Breast epithelium (tissue), 4 donors: Measurements from ENCODE around the gene MEMO1. TPM values are rescaled to one million over a fixed set of nuclear protein-coding genes. Genes with fewer than 3 reads are reported as not detected.

Source experiments
- DNase-seq, 2 donors: peaks; one replicate each; pipeline ENCODE4 v3.0.0-alpha.2; 2019; ENCODE audit warnings: low spot score in 2 of 2
- H3K27ac ChIP-seq, 2 donors: fragments of 200-600 bp; sonication (generic) in 1 of 2; one replicate each; pipeline ENCODE4 v1.5.1; 2016 to 2019; ENCODE audit warnings: mild to moderate bottlenecking in 1 of 2
- H3K27me3 ChIP-seq, 2 donors: fragments of 200-600 bp; sonication (generic) in 1 of 2; one replicate each; pipeline versions ENCODE4 v1.5.1 to v1.6.0; 2017 to 2019; ENCODE audit warnings: control low read depth in 1 of 2, mild to moderate bottlenecking in 1 of 2
- H3K36me3 ChIP-seq: fragments of 200-600 bp; one replicate; pipeline ENCODE4 v1.5.1; 2019
- H3K4me1 ChIP-seq, 2 donors: fragments of 200-600 bp; sonication (generic); one replicate each; pipeline ENCODE4 v1.5.1; 2016 to 2019; ENCODE audit warnings: control low read depth in 1 of 2
- H3K4me3 ChIP-seq, 3 donors: fragments of 200-600 bp; sonication (generic); 1 replicate in 2 of 3; 2 replicates in 1 of 3; pipeline ENCODE4 v1.5.1; 2016 to 2019; ENCODE audit warnings: mild to moderate bottlenecking in 3 of 3, moderate library complexity in 2 of 3
- H3K9me3 ChIP-seq, 2 donors: fragments of 200-600 bp; sonication (generic) in 1 of 2; one replicate each; pipeline ENCODE4 v1.5.1; 2016 to 2019; ENCODE audit warnings: control low read depth in 1 of 2
- POLR2A ChIP-seq: fragments of 450-650 bp; IDR thresholded peaks from one replicate; pipeline ENCODE4 v1.6.1; 2016; ENCODE audit warnings: antibody characterized with exemption, mild to moderate bottlenecking, moderate library complexity
- POLR2AphosphoS5 ChIP-seq, 3 donors: sonication (generic); formaldehyde crosslinking; IDR thresholded peaks; one replicate each; pipeline ENCODE4 v1.6.1; 2017; ENCODE audit warnings: antibody characterized with exemption in 3 of 3
- intact Hi-C: fragments of 100-400 bp; cut with DNase I; formaldehyde crosslinking; loops from one replicate; pipeline ENCODE4 v1.15.1; 2023; ENCODE audit warnings: low total_unique reads
- total RNA-seq, 3 donors: library from RNA; depleted of rRNA; stranded (reverse); fragments of >200 nt; gene quantifications; one replicate each; pipeline ENCODE4 v1.1.0, GENCODE V29; 2016
- TF ChIP-seq, protein P1 (sequence below), 3 donors: fragments of 450-650 bp; IDR thresholded peaks; one replicate each; pipeline ENCODE4 v1.5.1; 2016 to 2017; ENCODE audit warnings: antibody characterized with exemption in 3 of 3, mild to moderate bottlenecking in 3 of 3, moderate library complexity in 3 of 3

MEMO1 gene
- total RNA-seq, 3 donors from 2014 or later, result 26.1 to 28.8 (median 26.1) TPM

DNA sequence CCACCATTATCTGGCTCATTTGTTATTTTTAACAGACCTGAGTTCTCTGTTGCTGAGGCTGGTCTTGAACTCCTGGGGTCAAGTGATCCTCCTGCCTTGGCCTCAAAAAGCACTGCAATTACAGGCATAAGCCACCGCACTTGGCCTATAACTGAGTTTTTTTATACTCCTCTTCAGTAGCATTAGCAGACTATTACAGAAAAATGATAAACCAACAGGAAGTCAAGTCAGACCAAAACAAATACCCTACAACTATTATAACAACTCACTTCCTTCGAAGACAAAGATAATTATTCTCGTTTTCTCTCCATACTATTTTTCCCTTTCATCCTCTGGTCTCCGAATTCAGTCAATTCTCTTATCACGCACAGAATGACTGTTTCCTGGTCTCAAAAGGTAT lies 78.2 kb downstream of the MEMO1 start:
- H3K36me3 ChIP-seq, result peaks cover 3% of the 10 kb centered on the region
- no peak for DNase-seq
- H3K4me3 ChIP-seq, result no peak overlapping the region
- intact Hi-C loops, result no loop called here
- H3K4me1 ChIP-seq, result no peaks in the 10 kb centered on the region
- TF ChIP-seq, protein P1, sequence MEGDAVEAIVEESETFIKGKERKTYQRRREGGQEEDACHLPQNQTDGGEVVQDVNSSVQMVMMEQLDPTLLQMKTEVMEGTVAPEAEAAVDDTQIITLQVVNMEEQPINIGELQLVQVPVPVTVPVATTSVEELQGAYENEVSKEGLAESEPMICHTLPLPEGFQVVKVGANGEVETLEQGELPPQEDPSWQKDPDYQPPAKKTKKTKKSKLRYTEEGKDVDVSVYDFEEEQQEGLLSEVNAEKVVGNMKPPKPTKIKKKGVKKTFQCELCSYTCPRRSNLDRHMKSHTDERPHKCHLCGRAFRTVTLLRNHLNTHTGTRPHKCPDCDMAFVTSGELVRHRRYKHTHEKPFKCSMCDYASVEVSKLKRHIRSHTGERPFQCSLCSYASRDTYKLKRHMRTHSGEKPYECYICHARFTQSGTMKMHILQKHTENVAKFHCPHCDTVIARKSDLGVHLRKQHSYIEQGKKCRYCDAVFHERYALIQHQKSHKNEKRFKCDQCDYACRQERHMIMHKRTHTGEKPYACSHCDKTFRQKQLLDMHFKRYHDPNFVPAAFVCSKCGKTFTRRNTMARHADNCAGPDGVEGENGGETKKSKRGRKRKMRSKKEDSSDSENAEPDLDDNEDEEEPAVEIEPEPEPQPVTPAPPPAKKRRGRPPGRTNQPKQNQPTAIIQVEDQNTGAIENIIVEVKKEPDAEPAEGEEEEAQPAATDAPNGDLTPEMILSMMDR (IDR thresholded peaks at IDR 0.05), result no peak
- TF ChIP-seq POLR2A (no peak), POLR2AphosphoS5 (IDR thresholded peaks at IDR 0.05) (no peak)
- no peaks in the 10 kb centered on the region for H3K9me3 ChIP-seq
- H3K27ac ChIP-seq, result no peak overlapping the region
- H3K27me3 ChIP-seq, result no peaks in the 10 kb centered on the region

- no peak for TF ChIP-seq POLR2A
- TF ChIP-seq, protein P1 (IDR thresholded peaks at IDR 0.05), result no peak
- TF ChIP-seq POLR2AphosphoS5 (IDR thresholded peaks at IDR 0.05), result no peak
- H3K27ac ChIP-seq, result no peak overlapping the region
- no peak for DNase-seq
- H3K4me1 ChIP-seq, result no peaks in the 10 kb centered on the region
- H3K9me3 ChIP-seq, result no peaks in the 10 kb centered on the region
- intact Hi-C loops, result no loop called here
- no peaks in the 10 kb centered on the region for H3K27me3 ChIP-seq
- H3K36me3 ChIP-seq, result peaks cover 3% of the 10 kb centered on the region
- H3K4me3 ChIP-seq, result no peak overlapping the region
These were observed 78.9 kb downstream of the MEMO1 start for GRCh38 chr2:31931916-31932315.

- Histone ChIP-seq H3K27me3 (no peaks in the 10 kb centered on the region), H3K4me1 (no peaks in the 10 kb centered on the region), H3K27ac (no peak overlapping the region), H3K9me3 (no peaks in the 10 kb centered on the region), H3K4me3 (no peak overlapping the region), H3K36me3 (peaks cover 3% of the 10 kb centered on the region)
- TF ChIP-seq POLR2A (no peak), POLR2AphosphoS5 (IDR thresholded peaks at IDR 0.05) (no peak)
- TF ChIP-seq, protein P1 (IDR thresholded peaks at IDR 0.05), result no peak
- no peak for DNase-seq
- intact Hi-C loops, result no loop called here
These were observed 85.3 kb downstream of the MEMO1 start for GRCh38 chr2:31925517-31925916.

GRCh38 chr2:31923662-31924061 lies 87.1 kb downstream of the MEMO1 start:
- Histone ChIP-seq H3K4me1 (no peaks in the 10 kb centered on the region), H3K27ac (no peak overlapping the region), H3K36me3 (peaks cover 3% of the 10 kb centered on the region), H3K9me3 (no peaks in the 10 kb centered on the region), H3K4me3 (no peak overlapping the region), H3K27me3 (no peaks in the 10 kb centered on the region)
- intact Hi-C loops, result no loop called here
- no peak for DNase-seq
- no peak for TF ChIP-seq POLR2A
- TF ChIP-seq POLR2AphosphoS5 (IDR thresholded peaks at IDR 0.05), result no peak
- TF ChIP-seq, protein P1 (IDR thresholded peaks at IDR 0.05), result no peak

GRCh38 chr2:31922542-31923408 lies 88.0 kb downstream of the MEMO1 start:
- Histone ChIP-seq H3K36me3 (peaks cover 2% of the 10 kb centered on the region), H3K27me3 (no peaks in the 10 kb centered on the region), H3K4me3 (no peak overlapping the region), H3K4me1 (no peaks in the 10 kb centered on the region), H3K9me3 (no peaks in the 10 kb centered on the region), H3K27ac (no peak overlapping the region)
- intact Hi-C loops, result no loop called here
- TF ChIP-seq POLR2A, result no peak
- TF ChIP-seq, protein P1 (IDR thresholded peaks at IDR 0.05), result no peak
- TF ChIP-seq POLR2AphosphoS5 (IDR thresholded peaks at IDR 0.05), result no peak
- no peak for DNase-seq
